NCI-H345 (cell line): ENCODE results near the gene STX2.
"Not testable (repeated sequence)": the region's sequence is repeated elsewhere in the genome, so short reads cannot be mapped to it uniquely, and the experiment has no call there.

Experiments used
- DNase-seq: peaks from one replicate; lab custom pipeline; 2025; lab: John Stamatoyannopoulos, UW

The STX2 gene

DNA sequence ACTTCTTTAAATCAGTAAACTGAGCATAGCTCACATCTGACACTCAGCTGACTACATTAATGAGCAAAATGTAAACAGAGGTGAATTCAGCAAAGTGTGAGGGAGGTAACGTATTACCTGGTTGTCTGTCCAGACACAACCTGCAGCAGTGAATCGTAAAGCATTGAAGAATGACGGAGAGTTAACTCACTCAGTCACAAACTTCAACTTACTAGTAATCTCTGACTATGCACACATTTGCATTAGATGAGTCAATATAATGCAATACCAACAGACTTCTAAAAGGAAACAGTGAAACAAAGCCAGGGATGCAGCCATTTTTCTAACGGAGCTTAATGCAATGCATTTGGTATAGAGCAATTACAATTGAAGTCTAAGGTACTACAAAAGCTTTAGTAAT, 40.0 kb downstream of the STX2 start:
- DNase-seq: no peak

DNA sequence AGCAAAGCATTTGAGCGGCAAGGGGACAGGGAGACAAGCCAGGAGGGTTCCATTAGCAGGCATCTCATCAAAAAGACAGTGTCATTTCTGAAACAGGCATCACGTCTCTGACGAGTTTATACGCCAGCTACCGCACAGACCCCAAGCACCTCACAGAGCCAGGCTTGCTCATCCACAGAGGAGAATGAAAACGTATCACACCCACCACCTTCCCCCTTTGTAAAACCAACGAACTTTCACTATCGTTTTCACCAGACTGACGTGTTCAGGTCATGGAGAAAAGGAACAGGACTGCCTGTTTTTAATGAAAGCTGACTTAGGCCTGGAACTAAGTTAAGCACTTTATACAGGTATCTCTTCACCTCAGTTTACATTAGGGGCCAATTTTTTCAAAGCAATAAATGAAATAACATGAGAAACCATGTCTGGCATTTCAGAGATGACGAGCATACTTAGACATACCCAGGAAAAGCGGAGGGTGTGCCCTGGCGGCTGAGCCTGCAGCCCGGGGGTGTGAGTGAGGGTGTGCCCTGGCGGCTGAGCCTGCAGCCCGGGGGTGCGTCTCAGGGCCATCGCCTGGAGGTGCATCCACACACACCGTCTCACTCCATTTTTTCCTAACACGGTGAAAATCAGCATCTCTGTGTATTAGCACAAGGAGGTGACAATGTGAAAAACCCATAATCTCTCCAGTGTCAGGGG, 41.9 kb downstream of the STX2 start:
- no peak for DNase-seq

DNA sequence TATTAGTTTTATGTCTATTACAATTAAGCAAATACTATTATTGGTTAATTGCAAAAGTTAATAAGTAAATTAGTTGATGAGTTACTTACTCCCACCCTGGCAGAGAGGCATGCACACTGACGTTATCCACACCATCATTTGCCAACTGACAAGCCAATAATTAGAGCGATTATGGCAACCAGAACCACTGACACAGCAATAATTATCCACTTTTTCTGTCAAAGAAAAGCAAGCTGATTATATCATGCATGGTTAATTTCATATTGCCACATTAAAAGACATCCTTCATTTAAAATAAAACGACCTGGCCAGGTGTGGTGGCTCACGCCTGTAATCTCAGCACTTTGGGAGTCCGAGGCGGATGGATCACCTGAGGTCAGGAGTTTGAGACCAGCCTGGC, 43.1 kb downstream of the STX2 start:
- no peak for DNase-seq

DNA sequence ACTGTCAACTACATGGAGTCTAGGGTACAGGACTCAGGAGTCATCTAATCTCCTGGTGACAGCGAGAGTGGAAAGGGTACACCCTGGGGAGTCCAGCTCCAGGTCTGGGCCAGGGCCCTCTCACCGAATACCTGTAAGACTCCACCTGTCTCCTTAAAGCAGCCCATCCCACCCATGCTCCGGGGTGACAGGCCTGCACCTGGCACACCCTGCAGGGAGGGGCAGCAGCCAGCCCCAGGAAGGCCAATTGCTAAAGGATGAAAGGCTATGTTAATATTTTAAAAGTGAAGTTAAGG, 45.5 kb downstream of the STX2 start:
- no peak for DNase-seq

DNA sequence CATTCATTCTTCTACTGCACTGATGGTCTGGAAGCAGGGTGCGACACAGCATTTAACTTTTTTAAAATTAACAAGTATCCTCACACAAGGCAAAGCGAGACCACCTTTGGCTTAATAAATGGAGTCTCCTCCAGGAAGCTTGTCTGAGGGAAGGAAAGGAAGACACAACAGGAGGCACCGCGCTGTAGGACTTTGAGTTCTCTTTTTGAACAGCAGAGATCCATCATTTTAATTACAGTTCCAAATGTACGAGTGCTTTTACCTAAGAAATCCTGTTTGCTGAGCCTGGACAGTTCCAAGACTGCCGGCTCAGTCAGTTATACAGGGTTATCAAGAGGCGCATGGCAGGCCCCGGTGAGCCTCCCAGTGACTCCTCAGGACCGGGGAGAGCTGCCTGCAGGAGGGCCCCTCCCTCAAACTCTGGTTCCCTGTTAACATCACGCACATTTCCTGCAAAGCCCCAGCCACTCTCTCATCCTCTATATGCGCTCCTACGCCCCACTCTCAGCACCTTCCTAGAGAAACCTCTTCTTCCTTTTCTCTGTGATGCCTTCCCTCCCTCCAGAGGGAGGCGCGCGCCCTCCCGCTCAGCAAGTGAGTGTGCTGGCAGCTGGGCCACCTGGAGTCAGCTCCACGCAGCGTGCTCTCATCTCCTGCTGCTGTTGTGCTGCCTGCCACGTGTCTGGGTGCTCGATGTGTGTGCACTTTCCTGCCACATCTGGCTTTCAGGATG, 46.1 kb downstream of the STX2 start:
- DNase-seq: no peak

DNA sequence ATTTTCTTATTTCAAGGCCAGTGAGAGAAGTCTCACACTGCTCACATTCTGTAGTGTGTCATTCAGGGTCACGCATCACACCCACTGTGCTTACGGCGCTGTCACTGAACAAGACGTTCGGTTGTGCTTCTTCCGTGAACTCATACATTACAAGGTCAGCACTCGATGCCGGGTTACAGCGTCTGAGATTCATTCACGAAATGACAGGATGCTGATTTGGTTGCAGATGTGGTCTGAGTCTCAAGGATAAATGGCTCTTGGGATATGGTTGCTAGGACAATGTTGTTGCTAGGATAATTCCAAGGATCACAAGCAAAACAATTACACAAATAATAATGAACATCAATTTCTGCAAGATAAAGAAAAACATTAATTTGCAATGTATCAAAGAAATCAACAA, 47.4 kb downstream of the STX2 start:
- no peak for DNase-seq

DNA sequence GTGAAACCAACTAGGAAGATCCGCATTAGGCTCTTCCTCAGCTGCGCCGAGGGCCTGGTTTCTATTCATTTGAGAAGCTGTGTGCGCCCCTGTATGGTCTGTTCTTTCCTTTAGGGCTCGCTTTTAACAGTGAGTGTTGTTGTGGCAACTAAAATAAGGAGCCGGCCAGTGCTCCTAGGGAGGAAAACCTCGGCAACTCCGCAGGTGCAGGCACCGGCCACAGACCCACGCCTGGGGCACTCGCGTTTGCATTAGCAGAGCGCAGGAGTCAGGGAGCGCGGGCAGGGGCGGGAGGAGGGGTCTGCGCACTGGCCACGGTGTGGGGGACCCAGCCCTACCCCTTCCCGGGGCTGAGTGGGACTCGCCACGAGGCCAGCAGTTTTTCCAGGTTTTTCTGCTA, 50.5 kb downstream of the STX2 start:
- no peak for DNase-seq

DNA sequence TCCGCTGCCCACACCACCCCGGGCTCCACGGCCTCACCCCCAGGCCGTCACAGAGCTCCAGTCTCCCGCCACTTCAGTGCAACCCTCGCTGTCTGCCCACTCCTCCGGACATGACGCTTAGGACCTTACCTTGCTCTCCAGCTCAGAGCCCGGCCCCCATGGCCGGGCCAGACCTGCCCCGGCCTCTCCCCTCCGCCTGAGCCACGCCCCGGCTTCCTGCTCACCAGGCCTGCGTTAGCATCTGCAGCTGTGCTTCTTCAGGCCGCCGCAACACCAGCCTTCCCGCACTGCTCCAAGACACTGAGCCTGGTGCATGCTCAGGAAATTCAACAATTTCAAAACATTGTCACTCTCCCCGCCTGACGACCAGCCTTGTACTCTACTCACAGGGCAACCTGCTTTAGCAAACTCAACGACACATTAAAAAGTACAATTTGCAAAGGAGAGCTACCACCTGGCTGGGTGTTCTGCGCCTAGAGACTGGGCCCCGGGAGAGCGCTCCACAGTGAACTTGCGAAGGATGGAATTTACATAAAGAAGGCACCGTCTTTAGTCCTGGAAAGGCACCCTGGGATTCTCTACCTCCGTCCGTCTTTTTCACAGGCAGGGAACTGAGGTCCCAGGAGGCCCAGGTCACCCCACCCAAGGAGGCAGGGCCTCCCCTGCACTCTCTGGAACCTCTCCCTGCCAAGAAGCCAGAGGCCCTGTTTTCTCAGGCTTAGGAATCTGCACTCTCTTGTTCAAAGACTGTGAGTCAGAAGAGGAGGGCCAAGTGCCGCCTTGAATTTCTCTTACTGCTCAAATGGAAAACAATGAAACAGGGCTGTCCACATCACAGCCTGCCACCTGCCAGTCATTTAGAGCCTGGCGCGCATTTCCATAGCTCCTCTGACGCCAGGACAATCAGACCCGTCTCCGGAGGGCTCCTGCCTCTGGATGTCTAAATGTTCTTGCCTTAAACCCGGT, 51.3 kb downstream of the STX2 start:
- DNase-seq: no peak

DNA sequence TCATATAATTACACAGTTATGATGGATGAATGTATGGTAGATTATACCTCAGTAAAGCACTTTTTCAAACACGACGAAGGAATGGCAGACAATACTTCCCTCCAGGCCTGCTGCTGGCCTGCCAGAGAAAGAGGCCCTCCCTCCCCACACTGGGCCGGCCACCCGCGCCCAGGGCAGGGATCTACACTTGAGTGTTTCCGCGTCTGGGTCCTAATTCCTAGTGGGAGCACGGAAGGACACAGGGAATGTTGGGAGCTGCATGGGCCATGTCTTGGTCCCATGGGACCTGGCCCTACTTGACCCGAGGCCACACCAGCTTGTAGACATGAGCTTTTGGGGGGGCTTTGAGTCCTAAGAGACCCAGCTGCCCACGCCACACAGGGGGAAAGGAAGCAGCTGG, 52.0 kb downstream of the STX2 start:
- DNase-seq: no peak

DNA sequence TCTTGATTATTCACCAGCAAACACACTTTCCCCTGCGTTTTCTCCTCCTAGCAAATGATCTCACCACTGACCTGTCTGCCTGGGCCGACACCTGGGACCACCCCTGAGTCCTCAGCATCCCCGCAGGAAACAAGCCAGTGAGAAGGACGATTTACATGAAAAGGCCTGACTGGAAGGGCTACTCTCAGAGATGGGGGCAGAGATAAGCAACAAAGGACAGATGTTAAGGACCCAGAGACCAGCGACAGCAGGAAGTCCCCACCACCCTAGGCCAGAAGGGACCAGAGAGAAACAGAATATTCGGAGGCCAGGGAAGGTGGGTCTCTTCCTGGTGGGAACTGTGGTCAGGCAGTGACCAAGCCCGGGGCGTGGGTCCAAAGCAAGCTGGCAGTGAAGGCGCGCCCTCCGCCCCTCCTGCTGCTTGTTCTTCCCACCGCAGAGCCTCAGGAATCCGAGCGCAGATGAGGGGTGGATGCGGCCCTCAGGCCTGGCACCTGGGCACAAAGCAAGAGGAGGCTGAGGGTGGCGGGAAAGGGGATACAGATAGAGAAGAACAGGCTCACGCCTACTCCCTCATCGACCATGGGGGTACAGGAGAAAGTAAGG, 55.8 kb downstream of the STX2 start:
- DNase-seq: no peak

DNA sequence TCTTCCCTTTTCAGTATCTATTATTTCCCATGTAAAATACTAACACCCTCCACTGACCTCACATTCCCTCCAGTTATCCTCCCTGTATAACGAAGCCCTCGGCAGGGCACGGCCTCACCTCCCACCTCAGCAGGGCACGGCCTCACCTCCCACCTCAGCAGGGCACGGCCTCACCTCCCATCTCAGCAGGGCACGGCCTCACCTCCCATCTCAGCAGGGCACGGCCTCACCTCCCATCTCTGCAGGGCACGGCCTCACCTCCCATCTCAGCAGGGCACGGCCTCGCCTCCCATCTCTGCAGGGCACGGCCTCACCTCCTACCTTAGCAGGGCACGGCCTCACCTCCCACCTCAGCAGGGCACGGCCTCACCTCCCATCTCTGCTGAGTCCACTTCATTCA, 56.8 kb downstream of the STX2 start:
- DNase-seq: not testable (repeated sequence)

DNA sequence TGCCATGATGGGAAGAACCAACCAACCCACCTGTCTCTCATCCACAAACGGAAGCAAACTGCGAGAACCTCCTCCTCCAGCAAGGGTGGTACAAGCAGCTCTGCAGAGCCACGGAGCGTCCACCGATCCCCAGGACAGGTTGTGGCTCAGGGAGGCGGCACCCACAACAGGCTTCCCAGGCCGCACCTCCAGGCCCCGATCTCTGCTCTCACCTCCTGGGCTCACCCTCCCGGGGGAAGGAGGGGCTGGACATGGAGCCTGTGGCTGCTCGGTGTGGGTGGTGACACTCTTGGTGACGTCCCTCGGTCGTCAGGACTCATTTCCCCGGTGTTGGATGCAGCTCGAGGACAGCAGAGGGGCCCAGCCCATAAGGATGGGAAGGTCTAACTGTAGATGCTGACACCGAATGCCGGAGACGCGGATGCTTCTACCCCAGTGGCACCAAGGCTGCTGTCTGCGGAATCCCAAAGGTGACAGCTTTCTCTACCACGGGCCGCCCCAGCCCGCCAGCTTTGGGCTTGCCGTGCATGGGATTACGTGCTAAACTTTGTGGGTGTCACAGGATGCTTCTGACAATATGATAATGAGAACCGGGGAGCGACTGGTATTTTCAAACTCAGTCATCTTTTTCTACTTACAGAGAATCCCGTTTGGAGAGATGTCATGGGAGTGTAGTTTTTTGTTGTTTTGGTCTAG, 58.0 kb downstream of the STX2 start:
- no peak for DNase-seq

DNA sequence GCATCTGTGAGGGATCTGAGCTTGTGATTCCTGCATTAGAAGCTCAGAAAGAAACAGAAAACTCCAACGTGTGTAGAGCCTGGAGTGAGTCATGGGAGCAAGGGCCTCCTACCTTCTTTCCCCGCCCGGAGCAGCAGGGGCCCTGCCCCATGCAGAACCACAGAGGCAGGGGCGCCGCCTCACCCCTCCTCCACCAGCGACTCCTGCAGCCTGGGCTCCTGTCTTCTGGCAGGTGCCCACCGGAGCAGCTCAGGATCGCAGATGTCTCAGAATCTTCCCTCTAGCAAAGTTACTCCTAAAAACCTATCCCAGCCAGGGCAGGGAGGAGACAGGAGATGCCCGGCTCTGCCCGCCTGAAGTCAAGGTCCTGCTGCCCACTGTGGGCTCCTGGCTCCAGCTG, 58.7 kb downstream of the STX2 start:
- DNase-seq: no peak

DNA sequence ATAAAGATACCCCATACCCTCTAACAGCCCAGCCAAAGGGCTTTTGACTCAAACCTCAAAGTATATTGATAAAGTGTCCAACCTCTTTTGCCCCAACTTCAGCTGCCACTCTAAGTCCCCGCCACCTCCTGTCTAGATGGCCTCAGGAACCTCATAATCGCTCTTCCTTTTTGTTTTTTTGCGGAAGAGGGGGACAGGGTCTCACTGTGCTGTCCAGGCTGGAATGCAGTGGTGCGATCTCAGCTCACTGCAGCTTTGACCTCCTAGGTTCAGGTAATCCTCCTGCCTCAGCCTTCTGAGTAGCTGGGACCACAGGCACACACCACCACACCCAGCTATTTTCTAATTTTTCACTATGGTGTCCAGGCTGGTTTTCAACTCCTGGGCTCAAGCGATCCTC, 60.3 kb downstream of the STX2 start:
- no peak for DNase-seq

DNA sequence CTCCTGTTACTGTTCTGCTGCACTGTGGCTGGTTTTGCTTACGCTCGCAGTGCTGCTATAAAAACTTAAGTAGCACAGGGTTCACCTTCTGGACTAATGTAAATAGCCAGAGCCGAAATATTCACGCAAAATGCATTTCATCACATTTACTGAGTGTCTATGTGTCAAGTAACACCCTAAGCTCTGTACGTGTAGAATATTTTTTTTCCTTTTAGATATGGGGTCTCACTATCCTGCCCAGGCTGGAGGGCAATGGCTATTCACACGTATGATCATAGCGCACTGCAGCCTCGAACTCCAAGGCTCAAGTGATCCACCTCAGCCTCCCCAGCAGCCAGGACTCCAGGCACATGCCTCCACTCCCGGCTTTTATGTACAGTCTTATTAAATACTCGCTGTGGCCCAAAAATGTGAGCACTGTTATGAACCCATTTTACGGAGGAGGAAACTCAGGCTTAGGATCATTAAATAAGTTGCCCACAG, 62.2 kb downstream of the STX2 start:
- no peak for DNase-seq

DNA sequence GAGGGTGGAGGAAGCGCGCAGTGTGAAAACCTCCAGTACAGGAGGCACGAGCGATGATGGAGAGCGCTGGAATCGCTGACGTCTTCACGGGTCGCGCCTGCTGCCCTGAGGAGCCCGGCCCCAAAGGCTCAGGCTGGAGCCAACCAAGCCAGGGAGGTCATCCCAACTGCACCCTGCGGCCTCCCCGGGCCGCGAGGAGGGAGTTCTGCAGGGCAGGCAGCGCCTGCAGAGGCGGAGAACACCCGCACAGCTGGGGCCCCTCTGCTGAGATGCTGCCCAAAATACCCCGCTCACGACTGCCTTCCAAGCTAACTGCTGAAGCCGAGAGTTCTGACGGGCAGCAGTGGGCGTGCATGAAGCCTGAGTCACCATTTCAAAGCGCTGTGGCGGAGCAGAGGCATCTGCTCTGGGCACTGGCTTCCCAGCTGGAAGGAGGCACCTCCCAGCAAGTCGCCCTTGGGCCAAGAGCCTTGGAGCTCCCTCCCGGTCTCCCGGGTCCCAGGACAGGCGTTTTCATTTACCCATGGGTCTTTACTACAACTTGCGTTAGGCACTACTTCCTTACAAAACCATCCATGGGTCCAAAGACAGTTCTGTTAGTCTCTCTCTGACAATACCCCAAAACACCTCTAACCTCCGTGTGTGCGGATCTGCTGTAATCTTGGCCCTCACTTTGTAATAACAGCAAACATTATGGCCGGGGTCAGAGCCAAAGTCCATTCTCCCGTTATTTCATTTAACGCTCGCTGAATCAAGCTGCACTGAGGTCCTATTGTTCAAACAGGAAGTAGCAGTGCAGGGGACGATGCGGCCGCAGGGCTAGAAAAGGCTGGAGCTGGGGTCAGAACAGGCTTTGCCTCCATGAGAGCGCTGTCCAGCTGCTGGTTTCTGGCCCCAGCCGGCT, 62.8 kb downstream of the STX2 start:
- DNase-seq: no peak

DNA sequence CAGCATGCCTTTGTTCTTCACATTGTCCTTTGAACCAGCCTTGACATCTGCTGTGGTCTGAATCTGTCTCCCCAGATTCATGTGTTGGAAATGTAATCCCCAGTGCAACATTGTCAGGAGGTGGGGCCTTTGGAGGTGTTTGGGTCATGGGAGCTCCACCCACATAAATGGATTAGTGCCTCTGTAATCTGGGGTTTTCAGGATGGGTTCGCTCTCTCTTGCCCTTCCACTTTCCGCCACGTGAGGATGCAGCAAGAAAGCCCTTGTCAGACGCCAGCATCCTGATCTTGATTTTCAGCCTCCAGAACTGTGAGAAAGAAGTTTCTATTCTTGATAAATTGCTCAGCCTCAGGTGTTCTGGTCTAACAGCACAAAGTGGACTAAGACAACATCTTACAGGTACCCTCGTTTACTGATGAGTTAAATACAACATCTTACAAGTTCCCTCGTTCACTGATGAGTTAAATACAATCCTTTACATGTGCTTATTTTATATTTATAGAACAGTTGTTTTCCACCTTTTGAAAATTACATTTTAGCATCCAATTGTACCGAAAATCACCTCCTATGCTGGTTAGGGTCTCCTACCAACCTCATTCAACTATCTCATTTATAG, 68.5 kb downstream of the STX2 start:
- no peak for DNase-seq

DNA sequence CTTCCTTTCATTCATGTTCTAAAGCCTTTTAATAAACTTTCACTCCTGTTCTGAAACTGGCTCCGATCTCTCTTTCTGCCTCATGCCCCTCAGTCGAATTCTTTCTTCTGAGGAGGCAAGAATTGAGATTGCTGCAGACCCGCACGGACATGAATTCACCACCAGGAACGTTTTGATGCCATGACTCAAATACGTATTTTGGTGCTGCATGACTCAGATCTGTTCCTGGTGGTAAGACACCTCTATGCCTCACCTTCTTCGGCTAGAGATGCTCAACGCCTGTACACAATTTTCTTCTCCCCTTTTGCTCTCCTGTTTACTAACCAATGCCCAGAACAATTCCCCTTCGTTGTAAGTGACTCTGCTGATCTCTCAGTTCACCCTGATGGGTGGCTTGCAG, 70.9 kb downstream of the STX2 start:
- no peak for DNase-seq

DNA sequence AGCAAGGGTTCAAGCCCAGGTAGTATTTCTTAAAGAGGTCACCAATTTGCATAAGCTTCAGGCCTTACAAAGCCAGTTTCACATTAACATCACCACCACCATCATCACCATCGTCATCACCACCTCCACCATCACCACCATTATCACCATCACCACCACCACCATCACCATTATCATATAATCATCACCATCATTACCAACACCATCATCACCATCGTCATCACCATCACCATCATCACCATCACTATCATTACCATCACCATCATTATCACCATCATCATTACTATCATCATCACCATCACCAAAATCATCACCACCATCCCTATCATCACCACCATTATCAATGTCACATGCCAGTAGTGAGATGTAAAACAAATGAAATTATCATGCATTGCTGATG, 72.6 kb downstream of the STX2 start:
- DNase-seq: no peak

DNA sequence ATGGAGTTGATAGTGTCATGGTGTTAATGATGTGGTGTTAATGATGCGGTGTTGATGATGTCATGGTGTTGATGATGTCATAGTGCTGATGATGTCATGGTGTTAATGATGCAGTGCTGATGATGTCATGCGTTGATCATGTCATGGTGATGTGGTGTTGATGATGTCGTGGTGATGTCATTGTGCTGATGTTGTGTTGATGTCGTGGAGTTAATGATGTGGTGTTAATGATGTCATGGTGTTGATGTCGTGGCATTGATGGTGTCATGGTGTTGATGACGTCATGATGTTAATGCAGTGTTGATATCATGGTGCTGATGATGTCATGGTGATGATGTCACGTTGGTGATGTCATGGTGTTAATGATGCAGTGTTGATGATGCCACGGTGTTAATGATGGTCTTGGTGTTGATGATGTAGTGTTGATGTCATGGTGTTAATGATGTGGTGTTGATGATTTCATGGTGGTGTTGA, 73.8 kb downstream of the STX2 start:
- no peak for DNase-seq
